HUES48 (cell line): ENCODE results near the gene WARS2.

ENCODE experiments used
- H3K27ac ChIP-seq: one replicate; pipeline ENCODE4 v1.7.0; 2013; ENCODE audit warnings: low read depth, low read length, inconsistent platforms
- H3K27me3 ChIP-seq: 2 replicates; pipeline ENCODE4 v1.6.1; 2013; ENCODE audit warnings: mild to moderate bottlenecking, low read length; ENCODE audit not compliant: control insufficient read depth, insufficient read depth
- H3K36me3 ChIP-seq: 2 replicates; pipeline ENCODE4 v1.6.1; 2013; ENCODE audit warnings: low read length; ENCODE audit not compliant: control insufficient read depth, insufficient read depth
- H3K4me1 ChIP-seq: 2 replicates; pipeline ENCODE4 v1.6.1; 2013; ENCODE audit warnings: mild to moderate bottlenecking, low read length; ENCODE audit not compliant: control insufficient read depth, insufficient read depth
- H3K4me3 ChIP-seq: 2 replicates; pipeline ENCODE4 v1.5.1; 2013; ENCODE audit warnings: mild to moderate bottlenecking, low read depth, low read length
- H3K9ac ChIP-seq: 2 replicates; pipeline ENCODE4 v1.6.1; 2013; ENCODE audit warnings: mild to moderate bottlenecking, low read depth, low read length, moderate library complexity
- H3K9me3 ChIP-seq: 2 replicates; pipeline ENCODE4 v1.6.1; 2013; ENCODE audit warnings: low read length; ENCODE audit not compliant: control insufficient read depth, insufficient read depth

The WARS2 gene

GRCh38 chr1:118999348-119000071 is 140.9 kb downstream of the WARS2 start:
- H3K4me1 ChIP-seq: peaks cover 28% of the 10 kb centered on the region
- H3K9me3 ChIP-seq: no peaks in the 10 kb centered on the region
- no peak overlapping the region for H3K27ac ChIP-seq
- no peak overlapping the region for H3K9ac ChIP-seq
- no peaks in the 10 kb centered on the region for H3K36me3 ChIP-seq
- H3K27me3 ChIP-seq: peaks cover 100% of the 10 kb centered on the region
- no peak overlapping the region; the same call in 1 of the 2 replicates for H3K4me3 ChIP-seq

GRCh38 chr1:118998171-118998570 is 142.3 kb downstream of the WARS2 start:
- Histone ChIP-seq H3K27ac (no peak overlapping the region), H3K9ac (no peak overlapping the region), H3K4me1 (peaks cover 32% of the 10 kb centered on the region), H3K9me3 (no peaks in the 10 kb centered on the region), H3K36me3 (no peaks in the 10 kb centered on the region), H3K27me3 (peaks cover 100% of the 10 kb centered on the region), H3K4me3 (no peak overlapping the region)

GRCh38 chr1:118997225-118997624 is 143.2 kb downstream of the WARS2 start:
- Histone ChIP-seq H3K4me3 (no peak overlapping the region), H3K27me3 (peaks cover 100% of the 10 kb centered on the region), H3K36me3 (no peaks in the 10 kb centered on the region), H3K4me1 (peaks cover 31% of the 10 kb centered on the region), H3K9me3 (no peaks in the 10 kb centered on the region), H3K27ac (no peak overlapping the region), H3K9ac (no peak overlapping the region)

- Histone ChIP-seq H3K27ac (no peak overlapping the region), H3K36me3 (no peaks in the 10 kb centered on the region), H3K27me3 (peaks cover 100% of the 10 kb centered on the region), H3K9ac (no peak overlapping the region), H3K4me3 (no peak overlapping the region), H3K4me1 (peaks cover 37% of the 10 kb centered on the region), H3K9me3 (no peaks in the 10 kb centered on the region)
Observed at GRCh38 chr1:118995312-118996016, 145.0 kb downstream of the WARS2 start.

- Histone ChIP-seq H3K9me3 (no peaks in the 10 kb centered on the region), H3K36me3 (no peaks in the 10 kb centered on the region), H3K4me1 (peaks cover 45% of the 10 kb centered on the region), H3K9ac (no peak overlapping the region), H3K4me3 (no peak overlapping the region), H3K27me3 (peaks cover 100% of the 10 kb centered on the region), H3K27ac (no peak overlapping the region)
Observed at GRCh38 chr1:118993700-118994026, 146.8 kb downstream of the WARS2 start.

GRCh38 chr1:118992868-118993699 is 147.4 kb downstream of the WARS2 start:
- Histone ChIP-seq H3K27me3 (peaks cover 100% of the 10 kb centered on the region), H3K36me3 (no peaks in the 10 kb centered on the region), H3K9ac (no peak overlapping the region), H3K4me1 (peaks cover 48% of the 10 kb centered on the region), H3K27ac (no peak overlapping the region), H3K9me3 (no peaks in the 10 kb centered on the region), H3K4me3 (peak overlapping the region; percentile 3; the same call in 1 of the 2 replicates)

GRCh38 chr1:118992237-118992825 is 148.1 kb downstream of the WARS2 start:
- no peaks in the 10 kb centered on the region for H3K36me3 ChIP-seq
- H3K27ac ChIP-seq: no peak overlapping the region
- no peaks in the 10 kb centered on the region for H3K9me3 ChIP-seq
- no peak overlapping the region for H3K4me3 ChIP-seq
- peaks cover 100% of the 10 kb centered on the region for H3K27me3 ChIP-seq
- H3K4me1 ChIP-seq: peaks cover 48% of the 10 kb centered on the region
- H3K9ac ChIP-seq: no peak overlapping the region

GRCh38 chr1:118991448-118991847 is 149.0 kb downstream of the WARS2 start:
- H3K27me3 ChIP-seq: peaks cover 100% of the 10 kb centered on the region
- H3K9me3 ChIP-seq: no peaks in the 10 kb centered on the region
- H3K4me1 ChIP-seq: peaks cover 48% of the 10 kb centered on the region
- no peaks in the 10 kb centered on the region for H3K36me3 ChIP-seq
- no peak overlapping the region for H3K4me3 ChIP-seq
- H3K9ac ChIP-seq: no peak overlapping the region
- no peak overlapping the region for H3K27ac ChIP-seq

- Histone ChIP-seq H3K27me3 (peaks cover 100% of the 10 kb centered on the region), H3K9me3 (no peaks in the 10 kb centered on the region), H3K36me3 (no peaks in the 10 kb centered on the region), H3K4me3 (0 out of 2 replicates have a peak overlapping the region, but pooled peaks have one; percentile 31), H3K4me1 (peaks cover 50% of the 10 kb centered on the region), H3K27ac (no peak overlapping the region), H3K9ac (no peak overlapping the region)
Observed at GRCh38 chr1:118990513-118991152, 149.8 kb downstream of the WARS2 start.

- H3K9ac ChIP-seq: no peak overlapping the region
- H3K4me3 ChIP-seq: peak overlapping the region; percentile 31
Observed at GRCh38 chr1:118989878-118990378, 150.5 kb downstream of the WARS2 start.

More at GRCh38 chr1:118989878-118990378, 150.5 kb downstream of the WARS2 start:
- Histone ChIP-seq H3K36me3 (no peaks in the 10 kb centered on the region), H3K27me3 (peaks cover 100% of the 10 kb centered on the region), H3K27ac (peak overlapping the region; percentile 15), H3K4me1 (peaks cover 53% of the 10 kb centered on the region), H3K9me3 (no peaks in the 10 kb centered on the region)
